Sigmoid colon (tissue), 4 donors: ENCODE data around the gene FRAS1.

Experiments used
- CTCF ChIP-seq, 4 experiments: fragments of 450-650 bp in 3 of 4; fragments of 200-600 bp in 1 of 4; IDR thresholded peaks; one replicate each; pipeline ENCODE4 v1.5.1; 2016 to 2019; ENCODE audit warnings: antibody characterized with exemption in 4 of 4, mild to moderate bottlenecking in 3 of 4, moderate library complexity in 2 of 4
- EP300 ChIP-seq, 4 donors: sonication (generic); formaldehyde crosslinking; IDR thresholded peaks; one replicate each; pipeline ENCODE4 v1.6.1; 2017; ENCODE audit warnings: antibody characterized with exemption in 4 of 4
- POLR2A ChIP-seq, 2 donors: fragments of 450-650 bp; IDR thresholded peaks; one replicate each; pipeline ENCODE4 v1.6.1; 2016; ENCODE audit warnings: antibody characterized with exemption in 2 of 2, mild to moderate bottlenecking in 2 of 2, moderate library complexity in 2 of 2
- POLR2AphosphoS5 ChIP-seq, 4 donors: sonication (generic); formaldehyde crosslinking; IDR thresholded peaks; one replicate each; pipeline ENCODE4 v1.6.1; 2017; ENCODE audit warnings: antibody characterized with exemption in 4 of 4

- no peak for TF ChIP-seq POLR2A (IDR thresholded peaks at IDR 0.05)
- TF ChIP-seq EP300 (IDR thresholded peaks at IDR 0.05) = no peak
- no peak for TF ChIP-seq CTCF (IDR thresholded peaks at IDR 0.05)
- no peak for TF ChIP-seq POLR2AphosphoS5 (IDR thresholded peaks at IDR 0.05)
These were observed 254.2 kb downstream of the FRAS1 start for GRCh38 chr4:78311306-78311705.
